ENCODE data around the gene MXD3.
"Not testable (repeated sequence)": the region's sequence is repeated elsewhere in the genome, so short reads cannot be mapped to it uniquely, and the experiment has no call there.

Gene MXD3

DNA sequence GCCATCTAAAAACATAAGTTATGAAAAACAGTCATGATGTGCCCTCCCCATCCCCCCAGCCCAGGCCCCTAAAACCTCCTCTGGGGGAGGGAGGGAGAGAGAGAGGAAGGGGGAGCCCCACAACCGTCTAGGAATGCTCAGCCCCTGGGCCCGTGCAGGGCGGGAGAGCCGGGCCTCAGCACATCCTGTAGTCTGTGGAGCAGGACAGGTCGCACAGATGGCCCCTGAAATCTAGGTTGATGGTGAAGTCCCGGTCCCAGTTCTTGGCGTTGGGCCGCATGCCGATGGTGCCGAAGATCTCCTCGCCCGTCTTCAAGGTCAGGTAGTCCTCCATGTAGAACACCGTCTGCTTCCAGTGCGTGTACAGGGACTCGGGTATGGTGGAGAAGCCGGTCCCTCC is 46.3 kb downstream of the MXD3 start:
- Mint-ChIP-seq H3K9me3 (no peaks in the 10 kb centered on the region), H3K27ac (no peak overlapping the region), H3K4me1 (no peaks in the 10 kb centered on the region), H3K4me3 (no peak overlapping the region), H3K36me3 (ENCODE audit: low read depth) (peaks cover 76% of the 10 kb centered on the region), H3K27me3 (ENCODE audit: low read depth) (no peaks in the 10 kb centered on the region)
- TF ChIP-seq CTCF (IDR thresholded peaks at IDR 0.05; ENCODE audit: unreplicated experiment in 3 of 3) = no peak

DNA sequence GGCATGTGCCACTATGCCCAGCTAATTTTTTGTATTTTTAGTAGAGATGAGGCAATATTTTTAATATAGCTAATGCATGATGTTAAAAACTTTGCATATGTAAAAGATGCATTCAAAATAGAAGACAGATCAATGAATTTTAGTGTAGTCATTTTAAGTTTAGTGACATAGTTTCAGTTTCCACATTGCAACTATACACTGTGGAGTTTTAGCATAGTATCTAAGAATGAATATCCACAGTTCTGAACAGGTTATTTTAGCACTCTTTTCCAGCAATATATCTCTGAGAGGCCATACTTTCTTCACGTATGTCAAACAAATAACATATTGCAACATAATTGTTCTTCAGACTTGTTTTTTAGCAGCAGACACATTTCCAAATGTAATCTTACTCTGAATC is 47.5 kb downstream of the MXD3 start:
- Mint-ChIP-seq H3K9me3 (no peaks in the 10 kb centered on the region), H3K4me1 (no peaks in the 10 kb centered on the region), H3K27me3 (ENCODE audit: low read depth) (no peaks in the 10 kb centered on the region), H3K4me3 (no peak overlapping the region), H3K36me3 (ENCODE audit: low read depth) (peaks cover 76% of the 10 kb centered on the region), H3K27ac (peak overlapping the region in 2 of 3 experiments; percentile 31 to 45)
- no peak for TF ChIP-seq CTCF (IDR thresholded peaks at IDR 0.05; ENCODE audit: unreplicated experiment in 3 of 3)

DNA sequence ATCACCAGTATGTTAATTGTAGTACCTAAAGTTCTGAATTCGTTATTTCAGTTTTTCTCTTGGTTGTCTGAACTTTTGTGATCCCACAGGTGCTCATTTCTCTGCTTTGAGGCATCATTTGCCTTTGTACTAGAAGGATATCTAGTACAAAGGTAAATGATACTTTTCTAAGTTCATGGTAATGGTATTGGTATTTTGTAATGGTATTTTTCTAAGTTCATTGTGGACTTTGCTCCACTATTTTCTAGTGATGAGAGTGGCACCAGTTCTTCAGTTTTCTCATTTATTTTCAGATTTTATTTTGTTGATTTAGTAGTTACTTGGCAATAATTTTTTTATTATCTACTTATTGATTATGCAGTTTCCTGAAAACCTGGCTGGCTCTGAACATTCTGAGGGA is 50.2 kb downstream of the MXD3 start:
- H3K4me3 Mint-ChIP-seq = no peak overlapping the region
- peaks cover 74% of the 10 kb centered on the region for H3K36me3 Mint-ChIP-seq (ENCODE audit: low read depth)
- no peaks in the 10 kb centered on the region for H3K27me3 Mint-ChIP-seq (ENCODE audit: low read depth)
- TF ChIP-seq CTCF (IDR thresholded peaks at IDR 0.05; ENCODE audit: unreplicated experiment in 3 of 3) = no peak
- peak overlapping the region in 1 of 3 experiments; percentile 35 for H3K27ac Mint-ChIP-seq
- H3K4me1 Mint-ChIP-seq = no peaks in the 10 kb centered on the region
- H3K9me3 Mint-ChIP-seq = no peaks in the 10 kb centered on the region

DNA sequence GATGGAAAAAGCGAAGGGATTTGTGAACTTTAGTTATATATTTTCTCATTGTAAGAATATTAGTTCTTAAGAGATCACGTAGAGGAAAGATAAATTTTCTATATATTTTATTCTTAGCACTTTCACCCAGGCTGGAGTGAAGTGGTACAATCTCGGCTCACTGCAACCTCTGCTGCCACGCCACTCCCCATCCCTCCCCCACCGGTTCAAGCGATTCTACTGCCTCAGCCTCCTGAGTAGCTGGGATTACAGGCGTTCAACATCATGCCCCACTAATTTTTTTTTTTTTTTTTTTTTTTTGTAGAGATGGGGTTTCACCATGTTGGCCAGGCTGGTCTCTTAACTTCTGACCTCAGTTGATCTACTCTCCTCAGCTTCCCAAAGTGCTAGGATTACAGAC is 50.7 kb downstream of the MXD3 start:
- Mint-ChIP-seq H3K27me3 (ENCODE audit: low read depth) (no peaks in the 10 kb centered on the region), H3K27ac (no peak overlapping the region), H3K36me3 (ENCODE audit: low read depth) (peaks cover 73% of the 10 kb centered on the region), H3K4me1 (no peaks in the 10 kb centered on the region), H3K4me3 (no peak overlapping the region), H3K9me3 (no peaks in the 10 kb centered on the region)
- no peak for TF ChIP-seq CTCF (IDR thresholded peaks at IDR 0.05; ENCODE audit: unreplicated experiment in 3 of 3)

GRCh38 chr5:177258711-177259110 is 53.0 kb downstream of the MXD3 start:
- H3K27ac Mint-ChIP-seq; H3K27me3 Mint-ChIP-seq (ENCODE audit: low read depth); H3K4me3 Mint-ChIP-seq; H3K9me3 Mint-ChIP-seq; H3K4me1 Mint-ChIP-seq: not testable (repeated sequence)
- peaks cover 70% of the 10 kb centered on the region for H3K36me3 Mint-ChIP-seq (ENCODE audit: low read depth)
